Measurements from ENCODE around the gene PLPP3.

DNA sequence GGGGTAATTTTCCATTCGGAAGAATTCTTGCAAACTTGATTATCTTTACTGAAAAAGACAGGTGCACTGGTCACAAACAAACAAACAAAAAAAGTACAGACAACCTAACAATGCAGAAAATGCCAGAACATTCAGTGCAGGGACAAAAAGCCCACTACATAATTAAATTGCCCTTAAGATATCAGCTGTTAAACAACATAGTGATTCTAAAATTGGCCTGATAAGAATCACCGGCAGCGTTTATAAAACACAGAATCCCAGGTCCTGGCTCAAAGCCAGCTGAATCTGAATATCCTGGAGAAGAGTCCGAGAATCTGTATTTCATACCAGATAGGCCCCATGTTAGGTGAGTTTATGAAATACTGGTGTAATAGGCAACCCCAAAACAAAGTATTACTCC lies 6.1 kb downstream of the PLPP3 start:
- TF ChIP-seq, protein P1, sequence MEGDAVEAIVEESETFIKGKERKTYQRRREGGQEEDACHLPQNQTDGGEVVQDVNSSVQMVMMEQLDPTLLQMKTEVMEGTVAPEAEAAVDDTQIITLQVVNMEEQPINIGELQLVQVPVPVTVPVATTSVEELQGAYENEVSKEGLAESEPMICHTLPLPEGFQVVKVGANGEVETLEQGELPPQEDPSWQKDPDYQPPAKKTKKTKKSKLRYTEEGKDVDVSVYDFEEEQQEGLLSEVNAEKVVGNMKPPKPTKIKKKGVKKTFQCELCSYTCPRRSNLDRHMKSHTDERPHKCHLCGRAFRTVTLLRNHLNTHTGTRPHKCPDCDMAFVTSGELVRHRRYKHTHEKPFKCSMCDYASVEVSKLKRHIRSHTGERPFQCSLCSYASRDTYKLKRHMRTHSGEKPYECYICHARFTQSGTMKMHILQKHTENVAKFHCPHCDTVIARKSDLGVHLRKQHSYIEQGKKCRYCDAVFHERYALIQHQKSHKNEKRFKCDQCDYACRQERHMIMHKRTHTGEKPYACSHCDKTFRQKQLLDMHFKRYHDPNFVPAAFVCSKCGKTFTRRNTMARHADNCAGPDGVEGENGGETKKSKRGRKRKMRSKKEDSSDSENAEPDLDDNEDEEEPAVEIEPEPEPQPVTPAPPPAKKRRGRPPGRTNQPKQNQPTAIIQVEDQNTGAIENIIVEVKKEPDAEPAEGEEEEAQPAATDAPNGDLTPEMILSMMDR (IDR thresholded peaks at IDR 0.05; ENCODE audit: control extremely low read depth in 1 of 3, insufficient read depth in 1 of 3, low read depth in 1 of 3, low read length in 3 of 3) = no peak
- TF ChIP-seq TCF12 (IDR thresholded peaks at IDR 0.05; ENCODE audit: low read depth, low read length) = no peak
- no peak for TF ChIP-seq POLR2A (IDR thresholded peaks at IDR 0.05; ENCODE audit: control extremely low read depth in 1 of 2, low read depth in 2 of 2, low read length in 2 of 2)
- TF ChIP-seq YY1 (IDR thresholded peaks at IDR 0.05; ENCODE audit: low read depth, low read length) = no peak
- no peak for TF ChIP-seq CEBPB (IDR thresholded peaks at IDR 0.05; ENCODE audit: low read depth, low read length)
- no peak for TF ChIP-seq RXRA (IDR thresholded peaks at IDR 0.05; ENCODE audit: insufficient read depth, low read depth, low read length)
- no peak for TF ChIP-seq RBBP5 (IDR thresholded peaks at IDR 0.05; ENCODE audit: borderline replicate concordance, low read depth, low read length)
- no peak for TF ChIP-seq GABPA (IDR thresholded peaks at IDR 0.05; ENCODE audit: borderline replicate concordance, insufficient read depth, low read length)
- TF ChIP-seq FOSL1 (IDR thresholded peaks at IDR 0.05; ENCODE audit: insufficient read depth, low read depth, low read length) = no peak
- TF ChIP-seq TBP (IDR thresholded peaks at IDR 0.05; ENCODE audit: low read depth, low read length) = no peak
- TF ChIP-seq CREB1 (IDR thresholded peaks at IDR 0.05) = no peak
- TF ChIP-seq POLR2AphosphoS5 (IDR thresholded peaks at IDR 0.05; ENCODE audit: low read depth, low read length) = no peak
- TF ChIP-seq SIN3A (conservative IDR thresholded peaks at IDR 0.05 in 1 of 2, IDR thresholded peaks at IDR 0.05 in 1 of 2; ENCODE audit: low read depth in 1 of 2, low read length in 2 of 2) = no peak
- TF ChIP-seq, protein P2, sequence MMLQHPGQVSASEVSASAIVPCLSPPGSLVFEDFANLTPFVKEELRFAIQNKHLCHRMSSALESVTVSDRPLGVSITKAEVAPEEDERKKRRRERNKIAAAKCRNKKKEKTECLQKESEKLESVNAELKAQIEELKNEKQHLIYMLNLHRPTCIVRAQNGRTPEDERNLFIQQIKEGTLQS (IDR thresholded peaks at IDR 0.05; ENCODE audit: insufficient read depth, low read depth, low read length) = no peak

All from H1 (cell line).